HL-60/S4 treated with retinoic acid at 250 ng/mL for 4 days and 3 days (cell line): ENCODE data around the gene MYL6B.

Experiments used
- in situ Hi-C: fragments of 300-500 bp; cut with MboI; formaldehyde crosslinking; loops from 2 replicates; pipeline ENCODE4 v1.7.0; 2022; ENCODE audit warnings: low sequenced_read_pairs

The MYL6B gene

GRCh38 chr12:56121204-56121870, 31.1 kb upstream of the MYL6B start:
- in situ Hi-C loops, result no loop called here

GRCh38 chr12:56122637-56123036, 29.8 kb upstream of the MYL6B start:
- in situ Hi-C loops, result no loop called here

- in situ Hi-C loops, result no loop called here
These were observed 28.3 kb upstream of the MYL6B start for GRCh38 chr12:56124133-56124532.

- in situ Hi-C loops, result no loop called here
These were observed 25.6 kb upstream of the MYL6B start for GRCh38 chr12:56126732-56127239.

- in situ Hi-C loops, result no loop called here
These were observed 24.9 kb upstream of the MYL6B start for GRCh38 chr12:56127485-56127887.

GRCh38 chr12:56127888-56128669, 24.3 kb upstream of the MYL6B start, which contains the start of gene ESYT1:
ESYT1 (plus strand) TSS chr12:56128267; CDS start chr12:56128320, 53 bp downstream.
- in situ Hi-C loops, result no loop called here

GRCh38 chr12:56128670-56129205, 23.6 kb upstream of the MYL6B start:
- in situ Hi-C loops, result no loop called here

GRCh38 chr12:56129206-56129941, 23.0 kb upstream of the MYL6B start:
- in situ Hi-C loops, result no loop called here

- in situ Hi-C loops, result no loop called here
These were observed 22.4 kb upstream of the MYL6B start for GRCh38 chr12:56129942-56130495.

GRCh38 chr12:56130876-56131275, 21.5 kb upstream of the MYL6B start:
- in situ Hi-C loops, result no loop called here

GRCh38 chr12:56134897-56135296, 17.5 kb upstream of the MYL6B start:
- in situ Hi-C loops, result no loop called here

- in situ Hi-C loops, result no loop called here
These were observed 14.4 kb upstream of the MYL6B start for GRCh38 chr12:56137853-56138571.

GRCh38 chr12:56141946-56142784, 10.2 kb upstream of the MYL6B start:
- in situ Hi-C loops, result no loop called here

- in situ Hi-C loops, result no loop called here
These were observed 9.2 kb upstream of the MYL6B start for GRCh38 chr12:56143217-56143616.

- in situ Hi-C loops, result no loop called here
These were observed 8.5 kb upstream of the MYL6B start for GRCh38 chr12:56143870-56144269.

GRCh38 chr12:56145217-56145616, 7.2 kb upstream of the MYL6B start:
- in situ Hi-C loops, result no loop called here

GRCh38 chr12:56146492-56147460, 5.6 kb upstream of the MYL6B start:
- in situ Hi-C loops, result no loop called here

GRCh38 chr12:56150563-56150962, 1.8 kb upstream of the MYL6B start:
- in situ Hi-C loops, result no loop called here
